ENCODE measurements around the gene ADAM15.

The ADAM15 gene

GRCh38 chr1:155012026-155012546 is 39.0 kb upstream of the ADAM15 start:
- peak; percentile 39 for DNase-seq

DNA sequence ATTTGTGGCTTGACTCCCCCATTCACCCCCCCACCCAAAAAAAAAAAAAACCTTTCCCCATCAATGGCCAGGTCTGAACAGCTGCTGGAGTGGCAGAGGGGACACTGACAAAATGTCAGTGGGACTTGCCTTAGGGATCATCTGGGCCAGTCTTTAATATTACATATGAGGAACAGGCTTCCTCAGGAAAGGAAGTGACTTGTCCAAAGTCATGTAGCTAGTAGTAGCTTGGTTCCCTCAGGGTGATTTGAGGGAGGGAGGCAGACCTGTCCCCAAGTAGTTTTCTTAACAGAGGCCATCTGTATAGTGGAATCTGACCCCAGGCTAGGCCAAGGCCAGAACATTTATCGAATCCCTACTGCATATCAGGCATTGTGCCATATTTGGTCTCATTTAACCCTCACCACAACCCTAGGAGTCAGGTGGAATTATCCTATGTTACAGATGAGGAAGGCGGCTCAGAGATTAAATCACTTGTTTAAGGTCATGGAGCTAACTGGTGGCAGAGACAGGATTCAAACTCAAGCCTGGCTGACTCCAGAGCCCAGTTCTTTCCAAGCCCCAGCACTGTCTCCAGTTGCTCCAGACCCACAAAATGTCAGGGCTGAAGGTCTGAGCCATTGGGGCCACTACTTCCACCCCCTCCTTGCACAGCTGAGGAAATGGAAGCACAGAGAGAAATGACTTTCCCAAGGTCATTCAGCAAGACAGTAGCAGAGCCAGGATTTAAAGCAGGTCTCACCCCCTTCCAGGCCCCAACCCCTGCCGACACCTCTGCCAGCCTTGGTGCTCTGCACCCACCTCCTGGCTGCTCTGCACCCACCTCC is 38.1 kb upstream of the ADAM15 start:
- peak; percentile 12 for DNase-seq

- peak; percentile 20 for DNase-seq
Observed at GRCh38 chr1:155013632-155014031, 37.5 kb upstream of the ADAM15 start.

DNA sequence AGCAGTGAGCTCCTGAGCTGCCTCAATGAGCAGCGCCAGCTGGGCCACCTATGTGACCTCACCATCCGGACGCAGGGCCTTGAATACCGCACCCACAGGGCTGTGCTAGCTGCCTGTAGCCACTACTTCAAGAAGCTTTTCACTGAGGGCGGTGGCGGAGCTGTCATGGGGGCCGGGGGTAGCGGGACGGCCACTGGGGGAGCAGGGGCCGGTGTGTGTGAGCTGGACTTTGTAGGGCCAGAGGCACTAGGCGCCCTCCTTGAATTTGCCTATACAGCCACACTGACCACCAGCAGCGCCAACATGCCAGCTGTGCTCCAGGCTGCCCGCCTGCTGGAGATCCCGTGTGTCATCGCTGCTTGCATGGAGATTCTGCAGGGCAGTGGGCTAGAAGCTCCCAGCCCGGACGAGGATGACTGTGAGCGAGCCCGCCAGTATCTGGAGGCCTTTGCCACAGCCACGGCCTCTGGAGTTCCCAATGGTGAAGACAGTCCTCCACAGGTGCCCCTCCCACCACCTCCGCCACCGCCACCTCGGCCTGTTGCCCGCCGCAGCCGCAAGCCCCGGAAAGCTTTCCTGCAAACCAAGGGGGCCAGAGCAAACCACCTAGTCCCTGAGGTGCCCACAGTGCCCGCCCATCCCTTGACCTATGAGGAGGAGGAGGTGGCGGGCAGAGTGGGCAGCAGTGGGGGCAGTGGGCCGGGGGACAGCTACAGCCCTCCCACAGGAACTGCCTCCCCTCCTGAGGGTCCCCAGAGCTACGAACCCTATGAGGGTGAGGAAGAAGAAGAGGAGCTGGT is 36.2 kb upstream of the ADAM15 start:
- DNase-seq: peak; percentile 7

- no peak for DNase-seq
Observed at GRCh38 chr1:155015527-155016230, 35.4 kb upstream of the ADAM15 start.

- DNase-seq: no peak
Observed at GRCh38 chr1:155016231-155016831, 34.8 kb upstream of the ADAM15 start.

- DNase-seq: peak; percentile 95
Observed at GRCh38 chr1:155017041-155017945, 33.8 kb upstream of the ADAM15 start.

GRCh38 chr1:155017946-155018316 is 33.2 kb upstream of the ADAM15 start:
- no peak for DNase-seq

GRCh38 chr1:155018617-155019348 is 32.3 kb upstream of the ADAM15 start:
- DNase-seq: no peak

DNA sequence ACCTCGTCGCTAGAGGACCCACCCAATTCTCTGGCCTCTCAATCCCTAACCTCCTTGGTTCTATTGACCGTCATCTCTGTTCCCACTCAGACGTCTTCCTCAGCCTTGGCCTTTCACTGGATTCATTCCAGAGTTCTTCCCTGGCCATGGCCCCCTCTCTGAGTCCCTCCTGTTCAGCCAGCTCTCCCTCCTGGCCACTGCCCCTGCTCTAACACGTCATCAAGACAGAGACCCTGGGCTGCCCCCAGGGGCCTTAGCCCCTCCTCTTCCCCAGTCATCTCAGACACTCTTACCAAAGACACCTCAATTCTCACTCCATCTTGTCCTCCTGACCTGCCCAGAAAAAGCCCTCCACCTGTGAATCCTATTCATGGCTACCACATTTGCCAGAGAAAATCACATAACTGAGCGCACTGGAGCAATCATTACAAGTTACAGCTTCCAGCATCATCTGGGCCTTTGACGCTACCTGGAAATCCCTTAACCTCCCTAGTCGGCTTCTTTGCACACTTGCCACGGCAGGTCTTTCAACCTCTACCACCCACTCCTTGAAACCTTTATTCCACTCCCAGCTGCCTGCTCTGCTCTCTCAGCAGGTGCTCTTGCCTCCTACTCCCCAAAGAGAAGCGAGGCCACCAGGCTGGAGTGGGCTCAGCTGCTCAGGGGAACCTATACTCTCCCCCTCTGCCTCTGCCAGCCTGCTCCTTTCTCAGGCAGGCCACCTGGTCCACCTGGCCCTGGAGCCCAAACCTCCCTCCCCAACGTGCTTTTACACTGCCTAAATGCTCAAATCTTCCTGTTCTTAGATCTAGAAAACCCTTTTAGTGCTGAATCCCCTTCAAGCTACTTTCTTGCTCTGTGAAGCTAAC is 31.5 kb upstream of the ADAM15 start:
- no peak for DNase-seq

DNA sequence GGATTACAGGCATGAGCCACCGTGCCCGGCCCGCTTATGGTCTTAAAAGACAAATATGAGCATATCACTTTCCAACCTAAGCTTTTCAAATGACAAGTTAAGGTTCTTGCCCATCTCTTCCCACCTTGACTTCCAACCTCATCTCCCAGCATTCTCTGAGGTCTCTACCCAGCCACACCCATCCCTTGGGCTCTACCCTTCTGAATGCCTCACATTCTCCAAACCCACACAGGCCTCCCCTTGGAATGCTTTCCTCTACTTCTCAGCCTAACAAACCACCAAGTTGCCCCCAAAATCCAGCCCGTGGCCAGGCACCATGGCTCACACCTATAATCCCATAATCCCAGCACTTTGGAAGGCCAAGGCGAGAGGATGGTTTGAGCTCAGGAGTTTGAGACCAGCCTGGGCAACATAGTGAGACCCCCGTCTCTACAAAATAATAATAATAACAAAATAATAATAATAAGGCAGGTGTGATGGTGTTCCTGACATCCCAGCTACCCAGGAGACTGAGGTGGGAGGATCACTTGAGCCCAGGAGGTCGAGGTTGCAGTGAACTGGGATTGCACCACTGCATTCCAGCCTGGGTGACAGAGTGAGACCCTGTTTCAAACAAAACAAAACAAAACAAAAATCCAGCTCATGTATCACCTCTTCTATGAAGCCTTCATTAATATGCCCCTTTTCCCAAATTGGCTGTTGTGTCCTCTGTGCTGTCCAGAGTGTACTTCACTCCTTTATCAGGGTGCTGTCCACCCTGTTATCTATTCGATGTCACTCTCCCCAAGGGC is 28.8 kb upstream of the ADAM15 start:
- DNase-seq: no peak

DNA sequence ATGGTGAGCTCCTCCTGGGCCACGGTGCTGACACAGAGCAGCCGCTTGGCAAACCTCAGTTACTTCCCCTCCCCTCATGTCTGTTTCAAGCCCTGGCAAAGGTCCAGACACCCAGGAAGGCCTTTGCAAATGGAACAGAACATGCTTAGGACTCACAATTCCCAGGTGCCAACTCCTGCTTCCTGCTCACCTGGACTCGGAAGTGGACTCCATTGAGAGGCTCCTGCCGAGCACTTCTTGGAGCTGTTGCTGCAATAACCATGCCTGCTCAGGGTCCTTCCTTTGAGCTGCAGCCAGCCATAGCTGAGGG is 28.2 kb upstream of the ADAM15 start:
- DNase-seq: no peak

GRCh38 chr1:155023627-155024026 is 27.5 kb upstream of the ADAM15 start:
- DNase-seq: no peak

DNA sequence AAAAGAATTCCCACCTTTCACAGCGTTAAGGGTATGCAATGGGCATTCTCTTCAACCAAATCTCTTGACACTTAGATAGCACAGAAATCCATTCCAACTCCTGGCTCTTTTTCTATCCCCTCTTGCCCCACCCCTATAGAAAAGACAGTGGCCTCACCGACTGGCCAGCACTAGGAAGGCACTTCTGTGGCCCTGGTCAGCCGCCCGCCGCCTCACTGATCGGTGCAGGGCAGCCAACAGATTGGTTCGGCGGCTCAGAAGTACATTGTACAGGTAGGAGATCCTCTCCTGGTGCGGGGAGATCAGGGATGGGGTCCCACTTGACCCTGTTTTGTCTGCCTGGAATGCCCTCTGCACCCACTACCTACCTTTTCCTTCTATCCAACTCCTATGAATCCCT is 26.8 kb upstream of the ADAM15 start:
- no peak for DNase-seq

GRCh38 chr1:155026154-155026553 is 25.0 kb upstream of the ADAM15 start:
- no peak for DNase-seq

DNA sequence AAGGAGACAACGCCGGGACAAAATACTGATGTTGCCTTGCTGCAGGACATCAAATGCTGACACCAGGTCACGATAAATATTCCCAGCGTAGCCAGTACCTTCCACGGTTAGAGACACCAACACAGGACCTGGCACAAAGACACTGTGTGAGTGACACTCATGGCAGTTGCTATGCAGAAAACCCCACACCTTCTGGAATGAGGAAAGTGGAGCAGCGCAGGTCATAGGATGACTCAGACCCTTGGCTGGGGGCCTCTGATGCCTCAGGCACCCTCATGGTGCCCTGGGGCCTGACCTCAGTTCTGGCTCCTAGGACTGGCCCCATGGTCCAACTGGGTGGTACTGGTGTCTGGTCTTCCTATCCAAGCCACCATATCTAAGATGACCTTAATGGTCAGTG is 24.5 kb upstream of the ADAM15 start:
- DNase-seq: no peak

- no peak for DNase-seq
Observed at GRCh38 chr1:155029513-155030242, 21.4 kb upstream of the ADAM15 start.

DNA sequence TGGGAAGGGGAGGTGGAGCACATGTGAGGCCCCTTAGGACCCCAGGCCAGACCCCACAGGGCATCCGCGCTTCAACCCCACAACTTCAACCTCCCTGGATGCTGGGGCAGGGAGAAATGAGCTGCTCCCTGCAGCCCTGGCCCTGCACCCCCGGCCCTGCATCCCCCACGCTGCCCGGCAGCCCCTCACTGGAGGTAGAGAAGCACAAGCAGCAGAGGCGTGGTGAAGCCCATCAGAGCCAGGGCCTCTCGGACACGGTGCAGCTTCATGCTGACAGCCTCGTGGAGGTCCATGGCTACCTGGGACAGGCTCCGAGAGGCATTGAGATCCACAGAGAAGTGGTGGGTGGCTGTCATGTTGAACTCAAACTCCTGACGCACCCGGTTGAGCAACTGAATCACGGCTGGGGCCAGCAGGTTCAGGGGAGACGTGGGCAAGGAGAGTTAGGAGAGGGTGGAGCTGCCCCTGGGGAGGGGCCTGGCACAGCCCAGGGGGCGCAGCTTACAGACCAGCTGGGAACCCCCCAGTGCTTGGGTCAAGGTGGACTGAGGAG is 20.8 kb upstream of the ADAM15 start:
- DNase-seq: no peak

Measured in activated naive CD4-positive, alpha-beta T cell treated with anti-CD3 and anti-CD28 coated beads, Interleukin-2, amount 50 U/mL, for 16 hours (primary cell).